GM10266 (cell line): ENCODE data around the gene MINDY3.

ENCODE experiments used
- DNase-seq: peaks from one replicate; pipeline ENCODE4 v3.0.0; 2012; ENCODE audit errors: extremely low spot score
- CTCF ChIP-seq: IDR thresholded peaks from 2 replicates; pipeline ENCODE4 v1.5.1; 2012; ENCODE audit warnings: mild to moderate bottlenecking, low read depth; ENCODE audit not compliant: control insufficient read depth, insufficient read depth; ENCODE audit errors: missing control alignments

Gene MINDY3

GRCh38 chr10:15789793-15790525 lies 70.3 kb downstream of the MINDY3 start:
- DNase-seq = no peak
- no peak for TF ChIP-seq CTCF

- no peak for DNase-seq
- TF ChIP-seq CTCF = no peak
Measured at GRCh38 chr10:15787426-15787825, 72.9 kb downstream of the MINDY3 start.

GRCh38 chr10:15784662-15785300 lies 75.5 kb downstream of the MINDY3 start:
- no peak for TF ChIP-seq CTCF
- no peak for DNase-seq

GRCh38 chr10:15783941-15784636 lies 76.2 kb downstream of the MINDY3 start:
- no peak for TF ChIP-seq CTCF
- no peak for DNase-seq

- no peak for TF ChIP-seq CTCF
- DNase-seq = no peak
Measured at GRCh38 chr10:15782851-15783250, 77.5 kb downstream of the MINDY3 start.

- TF ChIP-seq CTCF = no peak
- DNase-seq = no peak
Measured at GRCh38 chr10:15781381-15781960, 78.8 kb downstream of the MINDY3 start.
